ENCODE results near the gene UGDH.
"Not testable (repeated sequence)": the region's sequence is repeated elsewhere in the genome, so short reads cannot be mapped to it uniquely, and the experiment has no call there.

The UGDH gene

GRCh38 chr4:39521253-39521919 is 5.9 kb downstream of the UGDH start:
- no peak for DNase-seq (ENCODE audit: low spot score)
- H3K4me3 ChIP-seq: peak overlapping the region; percentile 1
- TF ChIP-seq, protein P1, sequence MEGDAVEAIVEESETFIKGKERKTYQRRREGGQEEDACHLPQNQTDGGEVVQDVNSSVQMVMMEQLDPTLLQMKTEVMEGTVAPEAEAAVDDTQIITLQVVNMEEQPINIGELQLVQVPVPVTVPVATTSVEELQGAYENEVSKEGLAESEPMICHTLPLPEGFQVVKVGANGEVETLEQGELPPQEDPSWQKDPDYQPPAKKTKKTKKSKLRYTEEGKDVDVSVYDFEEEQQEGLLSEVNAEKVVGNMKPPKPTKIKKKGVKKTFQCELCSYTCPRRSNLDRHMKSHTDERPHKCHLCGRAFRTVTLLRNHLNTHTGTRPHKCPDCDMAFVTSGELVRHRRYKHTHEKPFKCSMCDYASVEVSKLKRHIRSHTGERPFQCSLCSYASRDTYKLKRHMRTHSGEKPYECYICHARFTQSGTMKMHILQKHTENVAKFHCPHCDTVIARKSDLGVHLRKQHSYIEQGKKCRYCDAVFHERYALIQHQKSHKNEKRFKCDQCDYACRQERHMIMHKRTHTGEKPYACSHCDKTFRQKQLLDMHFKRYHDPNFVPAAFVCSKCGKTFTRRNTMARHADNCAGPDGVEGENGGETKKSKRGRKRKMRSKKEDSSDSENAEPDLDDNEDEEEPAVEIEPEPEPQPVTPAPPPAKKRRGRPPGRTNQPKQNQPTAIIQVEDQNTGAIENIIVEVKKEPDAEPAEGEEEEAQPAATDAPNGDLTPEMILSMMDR (IDR thresholded peaks at IDR 0.05): no peak
- no peak overlapping the region for H3K27ac ChIP-seq

DNA sequence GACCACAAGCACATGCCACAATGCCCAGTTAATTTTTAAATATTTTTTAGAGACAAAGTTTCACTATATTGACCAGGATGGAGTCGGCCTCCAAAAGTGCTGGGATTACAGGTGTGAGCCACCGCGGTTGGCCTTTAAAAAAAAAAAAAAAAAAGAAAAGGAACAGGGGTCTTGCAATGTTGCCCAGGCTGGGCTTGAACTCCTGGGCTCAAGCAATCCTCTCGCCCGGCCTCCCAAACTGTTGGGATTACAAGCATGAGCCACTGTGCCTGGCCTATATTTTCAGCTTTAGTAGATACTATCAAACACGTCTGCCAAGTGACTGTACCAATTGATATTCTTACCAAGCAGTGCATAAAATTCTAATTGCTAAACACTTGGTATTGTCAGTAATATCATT is 8.8 kb downstream of the UGDH start:
- Histone ChIP-seq H3K4me3 (no peak overlapping the region), H3K27ac (no peak overlapping the region)
- DNase-seq (ENCODE audit: low spot score): no peak
- TF ChIP-seq, protein P1 (IDR thresholded peaks at IDR 0.05): no peak

DNA sequence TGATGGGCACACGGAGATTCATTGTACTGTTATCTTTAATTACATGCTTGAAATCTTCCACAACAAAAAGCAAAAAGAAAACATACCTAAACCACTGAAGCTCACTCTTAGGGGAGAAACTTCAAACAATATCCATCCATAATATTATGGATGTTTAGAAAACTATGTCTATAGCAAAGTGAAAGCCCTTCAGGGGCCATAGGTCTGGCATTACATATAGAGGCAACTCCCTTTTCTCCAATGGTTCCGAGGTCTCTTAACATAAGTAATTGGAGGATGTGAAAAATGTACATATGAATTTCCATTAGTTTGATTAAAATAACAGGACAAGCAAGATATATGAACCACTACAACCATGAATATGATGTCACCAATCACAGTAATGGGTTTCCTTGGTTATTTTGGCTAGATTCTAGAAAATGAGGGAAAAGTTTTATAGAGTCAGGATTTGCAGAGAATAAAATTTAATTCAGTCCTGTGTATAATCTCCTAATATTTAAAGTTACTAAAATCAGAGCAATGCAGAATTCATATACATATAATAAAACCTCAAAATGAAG is 10.8 kb downstream of the UGDH start:
- Histone ChIP-seq H3K4me3 (no peak overlapping the region), H3K27ac (no peak overlapping the region)
- no peak for DNase-seq (ENCODE audit: low spot score)
- TF ChIP-seq, protein P1 (IDR thresholded peaks at IDR 0.05): no peak

DNA sequence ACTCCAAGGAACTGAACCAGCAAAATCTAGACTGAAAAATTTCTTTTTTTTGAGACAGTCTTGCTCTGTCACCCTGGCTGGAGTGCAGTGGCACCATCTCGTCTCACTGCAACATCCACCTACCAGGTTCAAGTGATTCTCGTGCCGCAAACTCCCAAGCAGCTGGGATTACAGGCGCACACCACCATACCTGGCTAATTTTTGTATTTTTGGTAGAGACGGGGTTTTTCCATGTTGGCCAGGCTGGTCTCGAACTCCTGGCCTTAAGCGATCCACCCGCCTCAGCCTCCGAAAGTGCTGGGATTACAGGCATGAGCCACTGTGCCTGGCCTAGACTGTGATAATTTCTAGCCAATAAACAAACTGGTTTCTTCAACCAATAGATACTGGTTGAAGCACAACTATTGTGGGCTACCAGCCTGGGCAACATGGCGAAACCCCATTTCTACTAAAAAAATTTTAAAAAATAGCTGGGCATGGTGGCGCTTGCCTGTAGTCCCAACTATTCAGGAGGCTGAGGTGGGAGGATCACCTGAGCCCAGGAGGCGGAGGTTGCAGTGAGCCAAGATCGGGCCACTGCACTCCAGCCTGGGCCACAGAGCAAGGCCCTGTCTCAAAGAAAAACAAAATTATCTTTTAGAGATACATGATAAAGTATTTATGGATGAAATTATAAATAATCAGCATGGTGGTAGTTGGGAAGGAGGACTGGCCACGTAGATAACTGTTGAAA is 11.4 kb downstream of the UGDH start:
- not testable (repeated sequence) for H3K4me3 ChIP-seq; H3K27ac ChIP-seq; DNase-seq (ENCODE audit: low spot score)

DNA sequence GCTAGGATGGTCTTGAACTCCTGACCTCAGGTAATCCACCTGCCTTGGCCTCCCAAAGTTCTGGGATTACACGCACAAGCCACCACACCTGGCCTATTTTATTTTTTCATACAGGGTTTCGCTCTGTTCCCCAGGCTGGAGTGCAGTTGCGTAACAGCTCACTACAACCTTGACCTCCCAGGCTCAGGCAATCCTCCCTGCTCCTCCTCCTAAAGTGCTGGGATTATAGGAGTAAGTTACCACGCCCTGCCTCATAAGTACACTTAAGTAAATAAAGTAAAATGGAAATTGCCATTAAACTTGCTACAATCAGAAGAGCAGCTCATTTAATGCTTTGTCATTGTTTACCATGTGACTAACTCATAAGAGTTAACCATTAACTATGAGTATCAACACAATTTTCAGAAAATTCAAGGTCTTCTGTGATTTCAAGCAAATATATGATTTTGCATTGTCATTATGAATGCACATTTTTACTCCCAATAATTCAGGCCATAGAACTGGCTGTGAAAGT is 12.3 kb downstream of the UGDH start:
- TF ChIP-seq, protein P1 (IDR thresholded peaks at IDR 0.05): no peak
- H3K4me3 ChIP-seq: no peak overlapping the region
- no peak for DNase-seq (ENCODE audit: low spot score)
- no peak overlapping the region for H3K27ac ChIP-seq

DNA sequence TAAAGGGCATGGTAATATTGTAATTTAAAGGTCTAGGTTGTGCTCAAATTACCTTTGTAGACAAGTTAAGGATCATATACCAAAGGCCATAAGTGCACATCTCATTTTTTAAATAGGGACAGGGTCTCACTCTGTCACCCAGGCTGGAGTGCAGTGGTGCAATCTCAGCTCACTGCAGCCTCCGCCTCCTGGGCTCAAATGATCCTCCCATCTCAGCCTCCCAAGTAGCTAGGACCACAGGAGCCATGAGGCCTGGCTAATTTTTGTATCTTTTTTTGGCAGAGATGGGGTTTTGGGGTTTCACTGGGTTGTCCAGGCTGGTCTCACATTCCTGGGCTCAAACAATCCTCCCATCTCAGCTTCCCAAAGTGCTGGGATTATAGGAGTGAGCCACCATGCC is 13.0 kb downstream of the UGDH start:
- H3K4me3 ChIP-seq; H3K27ac ChIP-seq; DNase-seq (ENCODE audit: low spot score): not testable (repeated sequence)

- TF ChIP-seq, protein P1 (IDR thresholded peaks at IDR 0.05): no peak
- DNase-seq (ENCODE audit: low spot score): no peak
- H3K4me3 ChIP-seq: no peak overlapping the region
- no peak overlapping the region for H3K27ac ChIP-seq
These were observed 16.8 kb downstream of the UGDH start for GRCh38 chr4:39510348-39510929.

Data from coronary artery (tissue), 2 donors.